HCT116 (cell line): ENCODE data around the gene SUPT6H. TPM values are rescaled to one million over a fixed set of nuclear protein-coding genes. Genes with fewer than 3 reads are reported as not detected.

Source experiments
- ATAC-seq: fragments of 200-7000 bp; cut with Tn5 transposase; 2 replicates; pipeline ENCODE4 v1.9.1; 2020; ENCODE audit warnings: mild to moderate bottlenecking, moderate library complexity
- BruUV-seq: library from RNA; stranded (reverse); fragments of 400-500 nt; replicated peaks from 2 replicates; lab custom pipeline; 2021; lab: Mats Ljungman, UMichigan
- CTCF ChIA-PET: fragments of 300-600 bp; sonication (Branson Sonifier 250); formaldehyde crosslinking; loops from one replicate; lab custom pipeline; 2021; ENCODE audit warnings: antibody characterized with exemption; lab: Charles Lee
- POLR2A ChIA-PET: fragments of 300-600, 350-600 bp; sonication (Branson Sonifier 250); formaldehyde crosslinking; loops from one replicate; lab custom pipeline; 2021; ENCODE audit warnings: antibody characterized with exemption; lab: Charles Lee
- RAD21 ChIA-PET, 2 experiments: fragments of 300-600 bp; sonication (Branson Sonifier 250); formaldehyde crosslinking; loops; one replicate each; lab custom pipeline; 2023; ENCODE audit warnings: low total read pairs in 2 of 2; ENCODE audit not compliant: uncharacterized antibody in 2 of 2, unreplicated experiment in 2 of 2, low non-redundant PET in 1 of 2; lab: Charles Lee
- DNase-seq: peaks from one replicate; pipeline ENCODE4 v3.0.0-alpha.2; 2010; ENCODE audit warnings: low read depth, low spot score
- H2AFZ ChIP-seq: fragments of 200-600 bp; shearing (Covaris generic), sonication (generic); 2 replicates; pipeline ENCODE4 v1.6.1; 2017; ENCODE audit warnings: low read depth, mixed run types, mixed read lengths, antibody characterized with exemption, low read length; ENCODE audit not compliant: poor library complexity, severe bottlenecking
- H3K27ac ChIP-seq: 2 replicates; pipeline ENCODE4 v1.5.1; 2012; ENCODE audit warnings: low read depth, low read length
- H3K27me3 ChIP-seq: fragments of 200-600 bp; sonication (generic); 2 replicates; pipeline ENCODE4 v1.6.1; 2016; ENCODE audit warnings: mixed run types, low read length, mixed read lengths; ENCODE audit not compliant: insufficient read depth
- H3K36me3 ChIP-seq, 2 experiments: fragments of 200-500 bp in 1 of 2; fragments of 200-600 bp in 1 of 2; sonication (Bioruptor generic) in 1 of 2; sonication (generic) in 1 of 2; 2 replicates each; pipeline versions ENCODE4 v1.5.1 to v1.6.1; 2014 to 2016; ENCODE audit warnings: low read length in 2 of 2, inconsistent platforms in 1 of 2, mixed read lengths in 1 of 2, mixed run types in 1 of 2; ENCODE audit not compliant: insufficient read depth in 2 of 2, control insufficient read depth in 1 of 2
- H3K4me1 ChIP-seq, 2 experiments: fragments of 200-600 bp in 1 of 2; sonication (generic) in 1 of 2; 2 replicates each; pipeline versions ENCODE4 v1.5.1 to v1.6.1; 2012 to 2017; ENCODE audit warnings: low read length in 2 of 2, inconsistent platforms in 1 of 2, mild to moderate bottlenecking in 1 of 2, mixed read lengths in 1 of 2, mixed run types in 1 of 2, moderate library complexity in 1 of 2; ENCODE audit not compliant: insufficient read depth in 2 of 2, control insufficient read depth in 1 of 2
- H3K4me2 ChIP-seq: fragments of 200-600 bp; sonication (generic); 2 replicates; pipeline ENCODE4 v1.6.1; 2017; ENCODE audit warnings: mixed run types, low read length, mixed read lengths
- H3K4me3 ChIP-seq, 2 experiments: fragments of 200-600 bp in 1 of 2; sonication (generic) in 1 of 2; replicated peaks in 1 of 2; 2 replicates each; pipeline ENCODE4 v1.5.1; 2011 to 2016; ENCODE audit warnings: low read length in 2 of 2, control low read depth in 1 of 2, low read depth in 1 of 2, mild to moderate bottlenecking in 1 of 2, mixed read lengths in 1 of 2, mixed run types in 1 of 2
- H3K79me2 ChIP-seq: fragments of 200-600 bp; sonication (generic); 2 replicates; pipeline ENCODE4 v1.6.1; 2017; ENCODE audit warnings: mild to moderate bottlenecking, mixed run types, low read length, moderate library complexity, mixed read lengths; ENCODE audit not compliant: insufficient read depth
- H3K9ac ChIP-seq: fragments of 200-600 bp; sonication (generic); 2 replicates; pipeline ENCODE4 v1.6.1; 2016; ENCODE audit warnings: low read length, mixed read lengths
- H3K9me2 ChIP-seq: fragments of 200-600 bp; sonication (generic), shearing (Covaris generic); 2 replicates; pipeline ENCODE4 v1.6.1; 2017; ENCODE audit warnings: mixed run types, mild to moderate bottlenecking, moderate library complexity; ENCODE audit not compliant: insufficient read depth
- H3K9me3 ChIP-seq, 2 experiments: fragments of 200-500 bp in 1 of 2; fragments of 200-600 bp in 1 of 2; sonication (Bioruptor generic) in 1 of 2; sonication (generic) in 1 of 2; 2 replicates each; pipeline ENCODE4 v1.6.1; 2014 to 2017; ENCODE audit warnings: low read length in 2 of 2, mixed read lengths in 2 of 2, inconsistent platforms in 1 of 2, low read depth in 1 of 2, mild to moderate bottlenecking in 1 of 2, mixed run types in 1 of 2, moderate library complexity in 1 of 2; ENCODE audit not compliant: control insufficient read depth in 1 of 2, insufficient read depth in 1 of 2
- H4K20me1 ChIP-seq: fragments of 200-600 bp; sonication (generic), shearing (Covaris generic); 2 replicates; pipeline ENCODE4 v1.6.1; 2017; ENCODE audit warnings: mixed run types, mild to moderate bottlenecking, moderate library complexity; ENCODE audit not compliant: insufficient read depth
- CTCF ChIP-seq, 3 experiments: fragments of 200-600 bp in 1 of 3; sonication (generic) in 1 of 3; IDR thresholded peaks in 2 of 3; conservative IDR thresholded peaks in 1 of 3; 2 replicates each; pipeline ENCODE4 v1.5.1; 2012 to 2017; ENCODE audit warnings: low read depth in 2 of 3, low read length in 2 of 3, antibody characterized with exemption in 1 of 3, borderline replicate concordance in 1 of 3, control low read depth in 1 of 3, mild to moderate bottlenecking in 1 of 3, mixed read lengths in 1 of 3, mixed run types in 1 of 3, moderate library complexity in 1 of 3; ENCODE audit not compliant: insufficient read depth in 1 of 3
- EGR1 ChIP-seq: IDR thresholded peaks from 2 replicates; pipeline ENCODE4 v1.6.1; 2012; ENCODE audit warnings: low read depth
- ELF1 ChIP-seq: IDR thresholded peaks from 2 replicates; pipeline ENCODE4 v1.6.1; 2012; ENCODE audit warnings: low read depth, borderline replicate concordance
- EZH2 ChIP-seq: fragments of 200-600 bp; sonication (generic); IDR thresholded peaks from 2 replicates; pipeline ENCODE4 v1.6.1; 2017; ENCODE audit warnings: antibody characterized with exemption, mixed run types
- EZH2phosphoT487 ChIP-seq: fragments of 200-600 bp; IDR thresholded peaks from 2 replicates; pipeline ENCODE4 v1.6.1; 2018; ENCODE audit warnings: antibody characterized with exemption, borderline replicate concordance
- FOSL1 ChIP-seq: IDR thresholded peaks from 2 replicates; pipeline ENCODE4 v1.6.1; 2012; ENCODE audit warnings: low read depth
- MAX ChIP-seq: IDR thresholded peaks from 2 replicates; pipeline ENCODE4 v1.6.1; 2012
- POLR2A ChIP-seq: IDR thresholded peaks from 2 replicates; pipeline ENCODE4 v1.7.0; 2011; ENCODE audit warnings: borderline replicate concordance; ENCODE audit not compliant: insufficient read depth, insufficient read length; ENCODE audit errors: extremely low read depth
- POLR2AphosphoS5 ChIP-seq: IDR thresholded peaks from 2 replicates; pipeline ENCODE4 v1.6.1; 2011; ENCODE audit warnings: mild to moderate bottlenecking, low read depth, low read length, moderate library complexity
- RAD21 ChIP-seq: IDR thresholded peaks from 2 replicates; pipeline ENCODE4 v1.6.1; 2012; ENCODE audit warnings: low read depth, mild to moderate bottlenecking
- SP1 ChIP-seq: IDR thresholded peaks from 2 replicates; pipeline ENCODE4 v1.6.1; 2012; ENCODE audit warnings: low read depth
- YY1 ChIP-seq: IDR thresholded peaks from 2 replicates; pipeline ENCODE4 v1.6.1; 2011; ENCODE audit warnings: low read length, low read depth, moderate library complexity, mild to moderate bottlenecking; ENCODE audit not compliant: insufficient replicate concordance; ENCODE audit errors: extremely low read depth
- intact Hi-C: fragments of 100-400 bp; cut with micrococcal nuclease; formaldehyde crosslinking; loops from 2 replicates; pipeline ENCODE4 v1.10.0; 2022
- total RNA-seq: library from RNA; stranded (reverse); gene quantifications from one replicate; pipeline ENCODE4 v1.2.1, GENCODE V29; 2021; ENCODE audit not compliant: unreplicated experiment

The SUPT6H gene
- total RNA-seq, 1 experiment from 2014 or later: 62.1 TPM

- no peaks in the 10 kb centered on the region for H4K20me1 ChIP-seq
- H3K4me1 ChIP-seq: peaks cover 8 to 11% of the 10 kb centered on the region in 2 experiments; a peak in 3 of 4 replicates
- CTCF ChIA-PET: no interaction called here
- no peak for DNase-seq
- H3K27me3 ChIP-seq: no peaks in the 10 kb centered on the region
- H3K36me3 ChIP-seq: peaks cover 10 to 24% of the 10 kb centered on the region in 2 experiments
- POLR2A ChIA-PET: no interaction called here
- TF ChIP-seq EZH2: no peak
- no peak for TF ChIP-seq EZH2phosphoT487
- no peak for TF ChIP-seq YY1
- no peak for TF ChIP-seq POLR2AphosphoS5
- TF ChIP-seq ELF1: no peak
- BruUV-seq: no TSS peak
- peaks cover 94% of the 10 kb centered on the region for H3K79me2 ChIP-seq
- no peak overlapping the region for H2AFZ ChIP-seq
- no peak overlapping the region for H3K27ac ChIP-seq
- intact Hi-C loops: no loop called here
- H3K4me3 ChIP-seq: no peak overlapping the region
- H3K9me2 ChIP-seq: no peaks in the 10 kb centered on the region
- RAD21 ChIA-PET: no interaction called here
- no peak overlapping the region for H3K4me2 ChIP-seq
- ATAC-seq: no peak
- H3K9me3 ChIP-seq: no peaks in the 10 kb centered on the region
- H3K9ac ChIP-seq: no peak overlapping the region
Measured at GRCh38 chr17:28665994-28666393, 4.0 kb downstream of the SUPT6H start.

GRCh38 chr17:28667870-28668269 lies 5.9 kb downstream of the SUPT6H start:
- Histone ChIP-seq H3K9me3 (no peaks in the 10 kb centered on the region), H3K9me2 (no peaks in the 10 kb centered on the region), H3K36me3 (peaks cover 23 to 41% of the 10 kb centered on the region in 2 experiments), H3K4me1 (peaks cover 8% of the 10 kb centered on the region in 2 experiments; a peak in 3 of 4 replicates), H3K4me3 (no peak overlapping the region), H3K4me2 (no peak overlapping the region), H2AFZ (no peak overlapping the region), H3K27ac (no peak overlapping the region), H3K9ac (no peak overlapping the region), H3K27me3 (no peaks in the 10 kb centered on the region), H3K79me2 (peaks cover 83% of the 10 kb centered on the region), H4K20me1 (no peaks in the 10 kb centered on the region)
- no peak for DNase-seq
- intact Hi-C loops: no loop called here
- TF ChIP-seq CTCF (IDR thresholded peaks at IDR 0.05 in 2 of 3, conservative IDR thresholded peaks at IDR 0.05 in 1 of 3; ENCODE audit: borderline replicate concordance in 1 of 3, insufficient read depth in 1 of 3, low read depth in 2 of 3, low read length in 2 of 3): no peak
- TF ChIP-seq EGR1: no peak
- TF ChIP-seq SP1: no peak
- TF ChIP-seq FOSL1: no peak
- no peak for TF ChIP-seq ELF1
- TF ChIP-seq RAD21: no peak
- TF ChIP-seq EZH2phosphoT487: no peak
- no peak for TF ChIP-seq MAX
- no peak for TF ChIP-seq POLR2A
- BruUV-seq: no TSS peak
- ChIA-PET CTCF (interaction anchor here (1.0 to 1.3 kb wide), 2 partner anchors 21 to 23 kb away, joined by 3 to 5 read pairs; partner anchors contain the start of gene BLTP2), RAD21 (no interaction called here), POLR2A (interaction anchor here (0.8 to 0.9 kb wide), 2 partner anchors 10 to 24 kb away, joined by 3 read pairs; no protein-coding TSS in a partner anchor)
- ATAC-seq: no peak
